HG03280 (cell line): Measurements from ENCODE around the gene APBB3.
A peak's percentile ranks its signal among the peaks of the same experiment; 100 is the strongest.

Experiments used
- ATAC-seq: cut with Tn5 transposase; IDR thresholded peaks from one replicate; pipeline ENCODE4 v1.9.1; 2021; ENCODE audit warnings: mild to moderate bottlenecking, moderate library complexity; ENCODE audit not compliant: unreplicated experiment

The APBB3 gene

GRCh38 chr5:140555747-140556312, 8.6 kb downstream of the APBB3 start:
- ATAC-seq = no peak

GRCh38 chr5:140554454-140554853, 9.9 kb downstream of the APBB3 start:
- ATAC-seq = no peak

GRCh38 chr5:140553657-140554056, 10.7 kb downstream of the APBB3 start:
- ATAC-seq = no peak

GRCh38 chr5:140551872-140552271, 12.5 kb downstream of the APBB3 start:
- no peak for ATAC-seq

- no peak for ATAC-seq
These were observed 14.0 kb downstream of the APBB3 start for GRCh38 chr5:140550147-140551079.

DNA sequence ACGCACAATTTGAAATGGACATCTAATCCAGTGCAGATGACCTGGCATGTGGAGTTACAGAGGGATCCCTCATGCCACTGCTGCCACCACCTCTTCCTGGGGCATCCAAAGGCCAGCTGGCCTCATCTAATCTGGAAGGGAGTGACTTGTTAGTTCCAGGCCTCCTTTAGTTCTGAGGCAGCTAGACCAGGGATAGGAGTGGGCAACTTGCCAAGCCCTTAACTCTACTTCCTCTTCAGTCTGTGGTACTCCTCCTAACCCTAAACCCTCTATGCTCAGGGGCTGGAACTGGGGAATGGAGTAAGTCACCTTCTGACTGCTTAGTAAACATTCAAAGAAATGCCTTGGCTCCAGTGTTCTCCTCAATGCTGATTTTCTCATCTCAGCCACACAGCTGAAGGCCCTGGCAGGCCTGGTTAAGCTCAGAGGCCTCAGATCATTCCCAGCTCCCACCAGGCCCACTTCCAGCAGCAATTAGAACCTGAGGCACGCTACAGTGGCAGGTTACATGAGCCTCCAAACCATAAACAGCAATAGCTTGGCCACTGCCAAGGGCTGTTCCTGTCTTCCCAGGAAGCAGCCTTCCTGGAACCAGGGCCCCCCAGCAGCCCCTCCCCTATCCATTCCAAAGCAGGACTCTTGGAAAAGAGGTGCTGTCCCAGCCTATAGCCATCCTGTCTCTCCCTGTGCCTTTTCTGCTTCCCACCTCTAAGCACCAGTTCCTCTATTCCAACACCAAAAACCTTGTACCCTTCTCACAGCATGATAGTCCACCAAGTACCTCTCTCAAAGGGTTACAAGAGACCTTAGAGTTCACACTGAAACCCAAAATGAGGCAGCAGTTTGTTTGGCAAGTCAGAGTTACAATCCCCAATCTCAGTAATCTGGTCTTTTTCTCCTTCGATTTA, 14.9 kb downstream of the APBB3 start:
- no peak for ATAC-seq

DNA sequence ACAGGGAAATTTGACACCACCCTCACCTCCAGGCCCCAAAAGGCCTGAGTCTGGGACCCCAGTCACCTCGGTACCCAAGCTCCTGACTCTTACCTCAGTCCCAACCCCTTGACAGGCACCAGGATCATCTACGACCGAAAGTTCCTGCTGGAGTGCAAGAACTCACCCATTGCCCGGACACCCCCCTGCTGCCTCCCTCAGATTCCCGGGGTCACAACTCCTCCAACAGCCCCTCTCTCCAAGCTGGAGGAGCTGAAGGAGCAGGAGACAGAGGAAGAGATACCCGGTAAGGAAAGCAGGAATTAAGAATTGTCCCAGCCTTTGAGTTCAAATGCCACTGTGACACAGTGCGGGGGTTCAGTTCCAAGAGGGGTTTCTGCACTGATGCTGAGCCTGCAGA, 15.6 kb downstream of the APBB3 start:
- no peak for ATAC-seq

- ATAC-seq = no peak
These were observed 16.1 kb downstream of the APBB3 start for GRCh38 chr5:140548300-140548688.

DNA sequence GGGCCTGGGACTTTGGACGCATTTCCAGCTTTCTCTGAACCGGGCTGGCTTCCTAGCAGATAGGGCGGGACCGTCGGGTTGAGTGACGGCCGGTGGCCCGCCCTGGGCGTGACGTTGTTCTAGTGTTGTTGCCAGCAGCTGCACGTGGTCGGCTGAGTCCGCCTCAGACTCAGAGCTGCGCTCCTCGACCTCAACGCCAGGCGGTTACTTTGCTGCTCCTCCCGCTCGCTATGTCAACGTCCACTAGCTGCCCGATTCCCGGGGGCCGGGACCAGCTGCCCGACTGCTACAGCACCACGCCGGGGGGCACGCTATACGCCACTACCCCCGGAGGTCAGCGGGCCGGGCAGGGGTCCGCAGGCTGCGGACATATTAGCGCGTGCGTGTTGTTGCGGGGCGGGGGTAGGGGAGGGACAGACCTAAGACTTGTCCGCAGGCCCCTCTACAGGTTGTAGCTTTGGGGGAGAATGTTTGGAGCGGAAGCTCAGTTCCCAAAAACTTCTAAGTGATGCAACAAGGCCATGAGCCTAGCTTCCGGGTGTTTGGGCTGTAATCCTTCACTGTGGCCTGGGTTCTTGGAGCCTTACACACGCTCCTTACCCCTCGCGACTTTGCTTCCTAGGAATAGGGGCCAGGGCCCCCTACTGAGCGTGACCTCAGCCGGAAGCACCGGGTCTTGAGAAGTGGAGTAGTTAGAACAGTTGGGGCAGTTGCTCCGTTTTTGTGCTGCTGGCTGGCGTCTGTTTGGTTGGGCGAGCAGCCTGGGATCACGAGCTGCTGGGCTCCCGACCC, 16.7 kb downstream of the APBB3 start, which contains the start of gene EIF4EBP3:
EIF4EBP3 (plus strand) TSS at position 155 of the 792 bp plus-strand sequence; CDS start at position 231, 76 bp downstream.
- peak; percentile 96 for ATAC-seq

DNA sequence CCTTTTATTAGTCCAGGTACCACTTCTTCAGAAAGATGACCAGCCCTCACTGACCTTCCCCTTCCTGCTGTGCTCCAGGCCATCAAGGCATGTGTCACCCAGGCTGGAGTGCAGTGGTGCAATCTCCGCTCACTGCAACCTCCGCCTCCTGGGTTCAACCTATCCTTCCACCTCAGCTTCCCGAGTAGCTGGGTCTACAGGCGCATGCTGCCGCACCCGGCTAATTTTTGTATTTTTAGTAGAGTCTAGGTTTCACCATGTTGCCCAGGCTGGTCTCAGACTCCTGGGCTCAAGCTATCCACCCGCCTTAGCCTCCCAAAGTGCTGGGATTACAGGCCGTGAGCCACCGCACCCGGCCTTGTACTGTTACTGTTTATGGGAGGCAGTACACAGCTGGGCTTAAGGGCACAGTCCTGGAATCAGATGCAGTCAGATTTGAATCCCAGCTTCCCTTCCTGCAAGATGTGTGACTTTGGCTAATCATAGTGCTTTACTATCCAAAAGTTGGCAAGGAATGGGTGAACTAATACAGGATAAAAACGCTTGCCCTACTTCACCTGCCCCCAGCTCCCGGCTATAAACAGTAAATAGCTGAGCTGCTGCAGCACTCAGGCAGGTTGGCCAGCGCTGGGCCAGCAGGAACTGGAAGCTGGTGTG, 17.4 kb downstream of the APBB3 start:
- no peak for ATAC-seq

DNA sequence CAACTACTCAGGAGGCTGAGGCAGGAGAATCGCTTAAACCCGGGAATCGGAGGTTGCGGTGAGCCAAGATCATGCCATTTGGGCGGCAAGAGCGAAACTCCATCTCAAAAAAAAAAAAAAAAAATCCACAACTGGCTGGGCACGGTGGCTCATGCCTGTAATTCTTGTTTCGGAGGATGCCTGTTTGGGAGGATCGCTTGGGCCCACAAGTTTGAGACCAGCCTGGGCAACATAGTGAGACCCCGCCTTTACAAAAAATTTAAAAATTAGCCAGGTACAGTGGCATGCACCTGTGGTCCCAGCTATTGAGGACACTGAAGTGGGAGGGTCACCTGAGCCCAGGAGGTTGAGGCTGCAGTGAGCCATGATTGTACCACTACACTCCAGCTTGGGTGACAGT, 18.8 kb downstream of the APBB3 start:
- ATAC-seq = no peak

DNA sequence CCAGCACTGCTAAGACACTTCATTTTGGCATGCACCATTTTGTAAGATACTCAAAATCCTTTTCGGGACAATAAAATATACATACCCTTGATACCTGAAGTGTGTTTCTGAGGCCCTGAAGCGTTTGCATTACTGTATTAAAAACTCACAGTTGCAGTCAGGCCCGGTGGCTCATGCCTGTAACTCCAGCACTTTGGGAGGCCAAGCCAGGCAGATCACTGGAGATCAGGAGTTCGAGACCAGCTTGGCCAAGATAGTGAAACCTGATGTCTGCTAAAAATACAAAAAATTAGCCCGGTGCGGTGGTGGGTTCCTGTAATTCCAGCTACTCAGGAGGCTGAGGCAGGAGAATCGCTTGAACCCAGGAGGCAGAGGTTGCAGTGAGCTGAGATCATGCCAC, 19.4 kb downstream of the APBB3 start:
- ATAC-seq = no peak

DNA sequence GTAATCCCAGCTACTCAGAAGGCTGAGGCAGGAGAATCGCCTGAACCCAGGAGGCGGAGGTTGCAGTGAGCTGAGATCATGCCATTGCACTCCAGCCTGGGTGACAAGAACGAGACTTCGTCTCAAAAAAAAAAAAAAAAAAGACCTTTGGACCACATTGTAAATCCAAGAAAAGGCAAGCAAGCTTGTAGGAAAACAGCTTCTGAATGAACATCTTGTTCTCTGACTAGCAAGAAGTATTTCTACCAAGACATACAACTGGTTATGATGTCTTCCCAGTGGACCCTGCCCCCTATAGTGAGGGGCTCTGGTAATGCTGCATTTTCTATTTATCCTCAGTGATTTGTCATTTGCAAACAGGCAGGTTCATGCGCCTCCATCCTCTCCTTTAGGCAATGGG, 21.4 kb downstream of the APBB3 start:
- ATAC-seq = no peak

DNA sequence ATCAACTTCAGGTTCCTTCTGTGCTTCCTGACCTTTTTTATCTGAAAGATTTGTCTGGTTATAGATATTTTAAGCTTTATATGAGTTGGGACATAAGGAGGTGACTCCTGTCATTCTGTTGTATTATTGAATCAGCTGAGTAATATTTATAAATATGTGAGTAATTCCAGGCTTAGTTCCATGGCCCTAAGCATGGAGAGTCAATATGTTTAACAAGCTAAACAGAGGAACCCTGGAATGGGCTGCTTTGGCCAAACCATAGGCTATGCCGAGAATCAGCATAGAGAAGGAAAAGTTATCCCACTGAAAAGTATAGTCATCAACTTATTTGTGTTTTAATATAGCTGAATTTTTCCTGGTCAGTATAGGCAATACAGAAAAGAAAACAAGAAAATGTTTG, 24.2 kb downstream of the APBB3 start:
- no peak for ATAC-seq

DNA sequence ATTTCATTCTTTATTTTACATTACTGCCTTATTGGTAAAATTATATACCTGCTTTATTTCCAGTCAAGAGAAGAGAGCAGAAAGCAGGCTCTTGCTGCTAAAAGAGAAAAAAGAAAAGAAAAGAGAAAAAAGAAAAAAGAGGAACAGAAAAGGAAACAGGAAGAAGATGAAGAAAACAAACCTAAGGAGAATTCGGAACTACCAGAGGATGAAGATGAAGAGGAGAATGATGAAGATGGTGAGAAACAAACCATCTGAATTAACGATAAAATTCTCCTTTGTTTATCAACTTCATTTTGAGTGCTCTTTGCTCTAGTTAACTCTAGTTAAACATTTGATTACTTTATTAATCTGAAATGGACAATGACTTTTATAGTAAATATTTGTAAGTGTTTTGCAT, 40.4 kb downstream of the APBB3 start:
- ATAC-seq = no peak

GRCh38 chr5:140513124-140513523, 51.3 kb downstream of the APBB3 start:
- ATAC-seq = no peak

DNA sequence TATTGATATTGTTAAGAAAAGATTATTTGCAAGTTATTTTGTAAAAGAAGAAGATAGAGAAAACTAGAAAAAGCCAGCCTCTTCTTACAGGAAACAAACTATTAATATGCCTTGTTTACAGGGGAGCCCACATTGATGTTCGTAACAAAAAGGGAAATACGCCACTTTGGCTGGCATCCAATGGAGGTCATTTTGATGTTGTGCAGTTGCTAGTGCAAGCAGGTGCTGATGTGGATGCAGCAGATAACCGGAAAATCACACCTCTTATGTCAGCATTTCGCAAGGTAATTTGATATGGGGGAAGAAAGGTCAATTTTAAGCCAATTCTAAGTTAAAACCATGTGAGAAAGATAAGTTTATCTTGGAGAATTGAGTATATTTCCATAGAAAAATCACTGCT, 54.5 kb downstream of the APBB3 start:
- no peak for ATAC-seq
